ENCODE measurements around the gene PIK3CG.

GRCh38 chr7:106872763-106873162 lies 7.7 kb downstream of the PIK3CG start:
- TF ChIP-seq TAF1 (IDR thresholded peaks at IDR 0.05; ENCODE audit: borderline replicate concordance, low read depth, low read length) (no peak), POLR2A (IDR thresholded peaks at IDR 0.05; ENCODE audit: low read depth, low read length) (no peak)
